NB4 (cell line): ENCODE results near the gene AMIGO2.
"Not testable (repeated sequence)": the region's sequence is repeated elsewhere in the genome, so short reads cannot be mapped to it uniquely, and the experiment has no call there.

ENCODE experiments used
- DNase-seq: peaks from one replicate; pipeline ENCODE4 v3.0.0; 2010; ENCODE audit warnings: low read depth
- H3K4me3 ChIP-seq: one replicate; pipeline ENCODE4 v1.5.1; 2011; ENCODE audit warnings: mild to moderate bottlenecking, low read depth, low read length, moderate library complexity
- MYC ChIP-seq: IDR thresholded peaks from 2 replicates; pipeline ENCODE4 v1.6.1; 2011; ENCODE audit warnings: low read depth, low read length
- POLR2A ChIP-seq: IDR thresholded peaks from 2 replicates; pipeline ENCODE4 v1.6.1; 2011; ENCODE audit warnings: mild to moderate bottlenecking; ENCODE audit not compliant: insufficient read length; ENCODE audit errors: extremely low read depth
- TF ChIP-seq, protein P1 (sequence below): IDR thresholded peaks from 2 replicates; pipeline ENCODE4 v1.6.1; 2011; ENCODE audit warnings: low read depth, low read length
- TF ChIP-seq, protein P2 (sequence below): IDR thresholded peaks from one replicate; pipeline ENCODE4 v1.5.1; 2012; ENCODE audit warnings: low read depth, low read length

Gene AMIGO2

DNA sequence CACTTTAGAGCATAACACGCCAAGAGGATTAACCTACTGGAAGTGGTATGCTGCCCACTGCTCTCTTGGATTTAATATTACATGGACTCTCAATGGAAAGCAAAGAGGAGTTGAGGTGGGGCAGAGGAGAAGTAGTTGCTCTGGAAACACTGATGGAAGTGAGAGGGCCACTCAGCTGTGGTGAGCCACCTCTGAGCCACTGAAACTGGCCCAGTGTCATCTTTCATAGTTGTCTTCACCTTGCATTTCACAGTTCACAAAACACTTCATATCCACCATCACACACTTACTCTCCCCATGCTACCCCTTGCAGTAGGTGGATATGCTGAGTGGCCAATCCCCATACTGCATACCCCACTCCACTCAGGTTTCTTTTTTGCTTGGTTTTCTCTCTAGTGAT is 12.6 kb downstream of the AMIGO2 start:
- DNase-seq = no peak
- no peak for TF ChIP-seq POLR2A
- no peak for TF ChIP-seq MYC
- TF ChIP-seq, protein P1, sequence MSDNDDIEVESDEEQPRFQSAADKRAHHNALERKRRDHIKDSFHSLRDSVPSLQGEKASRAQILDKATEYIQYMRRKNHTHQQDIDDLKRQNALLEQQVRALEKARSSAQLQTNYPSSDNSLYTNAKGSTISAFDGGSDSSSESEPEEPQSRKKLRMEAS = no peak
- TF ChIP-seq, protein P2, sequence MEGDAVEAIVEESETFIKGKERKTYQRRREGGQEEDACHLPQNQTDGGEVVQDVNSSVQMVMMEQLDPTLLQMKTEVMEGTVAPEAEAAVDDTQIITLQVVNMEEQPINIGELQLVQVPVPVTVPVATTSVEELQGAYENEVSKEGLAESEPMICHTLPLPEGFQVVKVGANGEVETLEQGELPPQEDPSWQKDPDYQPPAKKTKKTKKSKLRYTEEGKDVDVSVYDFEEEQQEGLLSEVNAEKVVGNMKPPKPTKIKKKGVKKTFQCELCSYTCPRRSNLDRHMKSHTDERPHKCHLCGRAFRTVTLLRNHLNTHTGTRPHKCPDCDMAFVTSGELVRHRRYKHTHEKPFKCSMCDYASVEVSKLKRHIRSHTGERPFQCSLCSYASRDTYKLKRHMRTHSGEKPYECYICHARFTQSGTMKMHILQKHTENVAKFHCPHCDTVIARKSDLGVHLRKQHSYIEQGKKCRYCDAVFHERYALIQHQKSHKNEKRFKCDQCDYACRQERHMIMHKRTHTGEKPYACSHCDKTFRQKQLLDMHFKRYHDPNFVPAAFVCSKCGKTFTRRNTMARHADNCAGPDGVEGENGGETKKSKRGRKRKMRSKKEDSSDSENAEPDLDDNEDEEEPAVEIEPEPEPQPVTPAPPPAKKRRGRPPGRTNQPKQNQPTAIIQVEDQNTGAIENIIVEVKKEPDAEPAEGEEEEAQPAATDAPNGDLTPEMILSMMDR = no peak
- H3K4me3 ChIP-seq = no peak overlapping the region

DNA sequence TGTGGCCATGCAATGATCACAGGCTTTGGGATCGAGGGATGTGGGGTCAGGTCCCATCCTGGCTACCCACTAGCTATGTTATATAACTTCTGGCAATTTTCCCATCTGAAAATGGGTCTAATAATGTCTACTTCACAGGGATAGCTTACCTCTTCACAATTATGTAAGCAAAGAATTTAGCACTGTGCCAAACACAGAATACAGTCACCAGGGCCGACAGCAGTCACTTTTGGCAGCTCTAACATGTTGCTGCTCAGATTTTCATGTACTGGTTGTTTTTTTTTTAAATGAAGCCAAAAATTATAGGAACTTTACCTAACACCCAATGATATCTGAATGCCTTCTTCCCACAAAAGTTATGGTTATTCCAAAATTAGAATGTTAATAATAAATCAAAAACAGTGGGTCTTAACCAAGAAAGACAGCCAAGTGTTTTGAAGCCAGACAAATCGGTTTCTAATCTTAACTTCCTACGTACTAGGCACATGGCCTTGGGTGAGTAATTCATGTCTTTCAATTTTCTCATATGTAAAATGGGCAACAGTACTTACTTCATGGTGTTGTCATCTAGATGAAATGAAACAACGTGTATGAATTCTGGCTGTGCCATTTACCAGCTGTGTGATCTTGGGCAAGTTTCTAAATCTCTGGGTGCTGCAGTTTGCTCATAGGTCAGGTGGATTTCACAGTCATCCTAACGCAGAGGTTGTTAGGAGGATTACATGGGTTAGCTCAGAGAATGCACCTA is 13.3 kb downstream of the AMIGO2 start:
- TF ChIP-seq POLR2A = no peak
- TF ChIP-seq, protein P1 = no peak
- H3K4me3 ChIP-seq = no peak overlapping the region
- no peak for DNase-seq

DNA sequence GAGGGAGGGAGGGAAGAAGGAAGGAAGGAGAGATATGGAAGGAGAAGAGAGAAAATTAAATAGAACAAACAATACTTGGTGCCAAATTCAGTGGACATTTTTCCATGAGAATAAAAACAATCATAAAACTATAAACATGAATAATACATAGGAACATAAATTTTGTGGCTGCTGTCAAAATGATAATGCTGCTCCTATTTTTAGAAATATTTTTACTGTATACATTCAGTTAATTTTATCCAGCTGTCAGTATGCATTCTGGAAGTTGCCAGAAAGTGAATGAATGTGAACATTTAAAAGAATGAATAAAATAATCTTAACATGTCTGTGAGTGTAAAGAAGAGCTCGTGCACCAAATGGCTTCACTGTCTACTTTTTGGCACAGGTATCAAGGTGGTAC is 14.2 kb downstream of the AMIGO2 start:
- TF ChIP-seq POLR2A (no peak), MYC (no peak)
- TF ChIP-seq, protein P2 = no peak
- TF ChIP-seq, protein P1 = no peak
- DNase-seq = no peak
- H3K4me3 ChIP-seq = no peak overlapping the region

DNA sequence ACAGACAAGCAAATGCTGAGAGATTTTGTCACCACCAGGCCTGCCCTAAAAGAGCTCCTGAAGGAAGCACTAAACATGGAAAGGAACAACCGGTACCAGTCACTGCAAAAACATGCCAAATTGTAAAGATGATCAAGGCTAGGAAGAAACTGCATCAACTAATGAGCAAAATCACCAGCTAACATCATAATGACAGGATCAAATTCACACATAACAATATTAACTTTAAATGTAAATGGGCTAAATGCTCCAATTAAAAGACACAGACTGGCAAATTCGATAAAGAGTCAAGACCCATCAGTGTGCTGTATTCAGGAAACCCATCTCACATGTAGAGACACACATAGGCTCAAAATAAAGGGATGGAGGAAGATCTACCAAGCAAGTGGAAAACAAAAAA is 21.1 kb downstream of the AMIGO2 start:
- not testable (repeated sequence) for DNase-seq, H3K4me3 ChIP-seq

DNA sequence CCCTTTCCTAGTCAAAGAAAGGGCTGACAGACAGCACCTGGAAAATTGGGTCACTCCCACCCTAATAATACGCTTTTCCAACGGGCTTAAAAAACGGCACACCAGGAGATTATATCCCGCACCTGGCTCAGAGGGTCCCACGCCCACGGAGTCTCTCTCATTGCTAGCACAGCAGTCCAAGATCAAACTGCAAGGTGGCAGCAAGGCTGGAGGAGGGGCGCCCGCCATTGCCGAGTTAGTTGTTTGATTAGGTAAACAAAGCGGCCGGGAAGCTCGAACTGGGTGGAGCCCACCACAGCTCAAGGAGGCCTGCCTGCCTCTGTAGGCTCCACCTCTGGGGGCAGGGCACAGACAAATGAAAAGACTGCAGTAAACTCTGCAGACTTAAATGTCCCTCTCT is 22.8 kb downstream of the AMIGO2 start:
- H3K4me3 ChIP-seq, DNase-seq: not testable (repeated sequence)

DNA sequence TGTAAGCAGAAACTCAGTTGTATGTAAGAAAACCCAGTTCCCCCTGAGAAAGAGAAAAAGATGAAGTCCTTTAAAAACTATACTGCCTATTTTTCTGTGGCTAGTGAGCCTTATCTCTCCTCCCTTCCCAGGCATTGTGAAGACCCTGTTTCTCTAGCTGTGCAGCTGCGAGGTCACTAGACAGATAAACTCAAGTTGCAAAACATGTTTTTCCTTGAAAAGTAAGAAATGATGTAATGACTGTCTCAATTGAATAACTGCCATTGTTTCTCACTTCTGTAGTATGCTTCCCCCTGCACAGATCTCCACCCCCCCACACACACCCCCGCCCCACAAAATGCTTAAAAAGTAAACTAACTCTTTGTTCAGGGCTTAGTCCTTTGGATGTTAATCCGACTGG is 23.9 kb downstream of the AMIGO2 start:
- not testable (repeated sequence) for DNase-seq, H3K4me3 ChIP-seq

DNA sequence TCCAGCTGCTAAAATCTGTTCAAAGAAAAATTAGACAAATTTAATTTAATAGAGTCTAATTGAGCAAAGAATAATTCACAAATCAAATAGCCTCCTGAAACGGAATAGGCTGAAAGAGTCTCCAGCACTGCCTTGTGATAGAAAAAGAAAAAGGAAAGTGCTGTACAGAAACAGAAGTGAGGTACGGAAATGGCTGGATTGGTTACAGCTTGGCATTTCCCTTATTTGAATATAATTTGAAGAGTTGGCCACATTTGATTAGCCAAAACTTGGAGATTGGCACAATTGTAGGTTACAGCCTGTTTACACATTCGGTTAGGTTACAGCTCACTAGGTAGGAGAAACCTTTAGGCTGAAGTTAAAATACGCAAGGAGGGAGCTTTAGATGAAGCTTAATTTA is 25.1 kb downstream of the AMIGO2 start:
- TF ChIP-seq, protein P1 = no peak
- no peak for TF ChIP-seq POLR2A
- TF ChIP-seq MYC = no peak
- TF ChIP-seq, protein P2 = no peak
- DNase-seq = no peak
- no peak overlapping the region for H3K4me3 ChIP-seq

DNA sequence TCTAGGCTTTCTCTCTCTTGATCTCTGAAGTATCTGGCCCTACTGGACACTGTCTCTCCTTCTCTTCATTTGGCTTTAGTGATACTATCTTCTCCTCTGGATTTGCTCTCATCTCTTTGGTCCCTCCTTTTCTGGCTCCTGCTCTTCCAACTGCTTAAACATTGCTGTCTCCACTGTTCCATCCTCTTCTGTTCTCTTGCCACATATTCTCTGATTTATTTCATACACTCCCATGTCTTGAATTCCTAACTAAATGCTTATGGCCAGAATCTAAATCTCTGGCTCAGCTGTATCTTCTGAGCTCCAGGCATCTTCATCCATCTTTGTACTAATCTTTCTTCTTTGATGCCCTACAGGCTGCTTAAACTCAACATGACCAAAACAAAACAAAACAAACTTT is 25.8 kb downstream of the AMIGO2 start:
- TF ChIP-seq MYC = no peak
- no peak for DNase-seq
- H3K4me3 ChIP-seq = no peak overlapping the region

DNA sequence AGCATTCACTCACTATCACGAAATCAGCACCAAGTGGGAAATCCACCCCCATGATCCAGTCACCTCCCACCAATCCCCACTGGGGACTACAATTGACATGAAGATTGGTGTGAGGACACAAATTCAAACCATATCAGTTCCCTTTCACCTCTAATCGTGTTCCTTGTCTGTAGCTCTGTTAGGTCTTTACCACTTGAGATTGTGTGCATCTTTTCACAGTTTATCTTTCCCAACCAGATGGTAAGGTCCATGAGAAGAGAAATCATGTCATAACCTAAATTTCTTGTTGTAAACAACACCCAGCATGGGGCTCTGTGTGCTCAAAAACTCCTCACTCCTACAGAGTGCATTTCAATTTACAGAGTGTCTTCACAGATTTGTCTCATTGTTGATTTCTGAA is 27.5 kb downstream of the AMIGO2 start:
- H3K4me3 ChIP-seq = no peak overlapping the region
- DNase-seq = no peak
- TF ChIP-seq POLR2A (no peak), MYC (no peak)
- TF ChIP-seq, protein P1 = no peak
- TF ChIP-seq, protein P2 = no peak

DNA sequence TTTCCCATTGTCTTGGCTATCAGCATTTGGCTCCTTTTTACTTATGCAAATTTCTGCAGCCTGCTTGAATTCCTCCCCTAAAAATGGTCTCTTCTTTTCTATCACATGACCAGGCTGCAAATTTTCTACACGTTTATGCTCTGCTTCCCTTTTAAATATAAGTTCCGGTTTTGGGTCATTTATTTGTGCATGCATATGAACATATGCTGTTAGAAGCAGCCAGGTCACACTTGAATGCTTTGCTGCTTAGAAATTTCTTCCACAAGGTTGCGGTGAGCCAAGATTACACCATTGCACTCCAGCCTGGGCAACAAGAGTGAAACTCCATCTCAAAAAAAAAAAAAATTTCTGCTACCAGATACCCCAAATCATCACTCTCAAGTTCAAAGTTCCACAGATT is 28.5 kb downstream of the AMIGO2 start:
- not testable (repeated sequence) for DNase-seq, H3K4me3 ChIP-seq
